ENCODE measurements around the gene POLRMT.
"Not testable (repeated sequence)": the region's sequence is repeated elsewhere in the genome, so short reads cannot be mapped to it uniquely, and the experiment has no call there.

Gene POLRMT

GRCh38 chr19:633068-633785 is at the start of gene POLRMT:
POLRMT (minus strand) TSS chr19:633537; CDS start chr19:633512, 25 bp downstream.
- in situ Hi-C loops (cut with HindIII; ENCODE audit: low sequenced_read_pairs): no loop called here

- in situ Hi-C loops (cut with HindIII; ENCODE audit: low sequenced_read_pairs): no loop called here
Measured at GRCh38 chr19:682678-683320, 49.5 kb upstream of the POLRMT start.

GRCh38 chr19:681029-682019 is 48.0 kb upstream of the POLRMT start:
- in situ Hi-C loops (cut with HindIII; ENCODE audit: low sequenced_read_pairs): no loop called here

- in situ Hi-C loops (cut with HindIII; ENCODE audit: low sequenced_read_pairs): no loop called here
Measured at GRCh38 chr19:680287-681028, 47.1 kb upstream of the POLRMT start.

- in situ Hi-C loops (cut with HindIII; ENCODE audit: low sequenced_read_pairs): no loop called here
Measured at GRCh38 chr19:679418-680286, 46.3 kb upstream of the POLRMT start.

GRCh38 chr19:678791-679388 is 45.6 kb upstream of the POLRMT start:
- in situ Hi-C loops (cut with HindIII; ENCODE audit: low sequenced_read_pairs): no loop called here

GRCh38 chr19:677601-678436 is 44.5 kb upstream of the POLRMT start:
- in situ Hi-C loops (cut with HindIII; ENCODE audit: low sequenced_read_pairs): no loop called here

- in situ Hi-C loops (cut with HindIII; ENCODE audit: low sequenced_read_pairs): no loop called here
Measured at GRCh38 chr19:677201-677600, 43.9 kb upstream of the POLRMT start.

GRCh38 chr19:676339-677105 is 43.2 kb upstream of the POLRMT start, which contains the start of gene FSTL3:
FSTL3 (plus strand) TSS chr19:676392; CDS start chr19:676424, 32 bp downstream.
- in situ Hi-C loops (cut with HindIII; ENCODE audit: low sequenced_read_pairs): no loop called here

GRCh38 chr19:676007-676338 is 42.6 kb upstream of the POLRMT start:
- in situ Hi-C loops (cut with HindIII; ENCODE audit: low sequenced_read_pairs): no loop called here

GRCh38 chr19:674282-675151 is 41.2 kb upstream of the POLRMT start:
- in situ Hi-C loops (cut with HindIII; ENCODE audit: low sequenced_read_pairs): no loop called here

- in situ Hi-C loops (cut with HindIII; ENCODE audit: low sequenced_read_pairs): no loop called here
Measured at GRCh38 chr19:670609-671075, 37.3 kb upstream of the POLRMT start.

- in situ Hi-C loops (cut with HindIII; ENCODE audit: low sequenced_read_pairs): not testable (repeated sequence)
Measured at GRCh38 chr19:668675-669434, 35.5 kb upstream of the POLRMT start.

GRCh38 chr19:666985-667573 is 33.7 kb upstream of the POLRMT start:
- in situ Hi-C loops (cut with HindIII; ENCODE audit: low sequenced_read_pairs): not testable (repeated sequence)

GRCh38 chr19:664913-665443 is 31.6 kb upstream of the POLRMT start:
- in situ Hi-C loops (cut with HindIII; ENCODE audit: low sequenced_read_pairs): no loop called here

Data from DLD1 (cell line).